T-helper 9 cell (primary cell): ENCODE results near the gene RASA1.
A peak's percentile ranks its signal among the peaks of the same experiment; 100 is the strongest.
"Not testable (repeated sequence)": the region's sequence is repeated elsewhere in the genome, so short reads cannot be mapped to it uniquely, and the experiment has no call there.

Experiments
- DNase-seq: peaks from one replicate; pipeline ENCODE4 v3.0.0-alpha.2; 2020
- total RNA-seq, 2 donors: gene quantifications; one replicate each; lab custom pipeline; 2026; lab: John Stamatoyannopoulos, UW

Gene RASA1
- 53.8 to 53.9 reads per million in 2 donors for total RNA-seq

DNA sequence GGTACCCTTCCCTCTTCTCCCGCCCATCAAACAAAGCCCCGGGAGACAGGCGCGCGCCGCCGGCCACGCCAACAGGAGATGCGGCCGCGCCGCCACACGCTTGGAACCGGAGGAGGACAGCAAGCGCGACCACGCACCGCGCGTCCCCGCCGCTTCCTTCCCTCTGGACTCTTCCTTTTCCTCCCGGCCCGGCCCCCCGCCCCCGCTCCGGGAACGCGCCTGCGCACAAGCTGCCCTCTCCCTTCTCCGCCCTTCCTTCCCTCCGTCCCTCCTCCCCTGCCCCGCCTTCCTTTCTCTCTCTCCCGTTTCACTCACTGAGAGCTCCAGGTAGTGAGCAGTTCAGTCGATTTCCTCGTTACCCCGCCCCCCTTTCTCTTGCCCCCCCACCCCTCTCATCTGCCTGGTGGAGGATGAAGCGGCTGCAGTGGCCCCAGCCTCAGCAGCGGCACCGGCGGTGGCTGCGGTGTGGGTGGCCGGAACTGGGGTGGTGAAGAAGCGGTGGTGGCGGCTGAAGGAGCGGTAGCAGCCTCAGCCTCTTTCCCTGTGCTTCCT, at the start of gene RASA1:
Gene RASA1 (plus strand): TSS at position 310 of the 552 bp plus-strand sequence. CDS start 569 bp downstream, outside the sequence.
- peak; percentile 73 for DNase-seq

DNA sequence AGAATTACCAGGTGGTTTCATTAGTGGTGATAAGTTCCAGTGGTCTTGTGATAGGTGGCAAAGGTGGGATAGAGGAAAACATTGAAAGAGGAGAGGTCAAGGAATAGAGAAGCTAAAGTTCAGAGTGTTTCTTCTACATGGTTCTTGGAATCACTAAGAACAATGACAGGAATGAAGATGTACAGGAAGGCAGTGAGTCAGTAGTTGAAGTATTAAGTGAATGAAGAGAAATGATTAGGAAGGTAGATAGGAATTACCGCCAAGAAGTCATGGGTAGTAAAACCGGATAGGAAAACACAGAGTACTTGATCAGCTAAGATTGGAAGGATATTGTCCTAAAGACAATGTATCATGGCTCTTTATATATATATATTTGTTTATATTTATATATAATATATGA, 37.9 kb upstream of the RASA1 start:
- no peak for DNase-seq

DNA sequence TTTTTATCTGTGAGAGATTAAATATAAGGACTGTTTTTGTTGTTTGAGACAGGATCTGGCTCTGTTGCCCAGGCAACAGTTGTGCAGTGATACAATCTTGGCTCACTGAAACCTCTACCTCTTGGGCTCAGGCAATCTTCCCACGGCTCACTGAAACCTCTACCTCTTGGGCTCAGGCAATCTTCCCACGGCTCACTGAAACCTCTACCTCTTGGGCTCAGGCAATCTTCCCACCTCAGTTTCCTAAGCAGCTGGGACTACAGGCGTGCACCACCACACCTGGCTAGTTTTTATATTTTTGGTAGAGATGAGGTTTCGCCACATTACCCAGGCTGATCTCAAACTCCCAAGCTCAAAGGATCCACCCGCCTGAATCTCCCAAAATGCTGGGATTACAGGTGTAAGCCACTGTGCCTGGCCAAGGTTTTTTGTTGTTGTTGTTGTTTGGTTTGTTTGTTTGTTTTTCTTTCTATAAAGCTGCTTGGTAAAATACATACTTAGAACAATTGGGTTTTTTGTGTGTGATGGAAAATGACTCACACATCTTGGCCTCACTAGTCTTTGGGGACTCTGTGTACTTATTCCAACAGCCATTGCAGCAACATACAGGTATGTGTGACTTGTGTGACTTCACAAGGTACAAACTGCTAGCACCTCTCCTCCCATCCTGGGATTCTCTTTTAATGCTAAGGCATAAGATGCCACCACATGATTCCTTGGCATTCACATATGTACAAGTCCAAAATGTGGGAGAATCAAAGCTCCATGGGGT, 36.5 kb upstream of the RASA1 start:
- no peak for DNase-seq

DNA sequence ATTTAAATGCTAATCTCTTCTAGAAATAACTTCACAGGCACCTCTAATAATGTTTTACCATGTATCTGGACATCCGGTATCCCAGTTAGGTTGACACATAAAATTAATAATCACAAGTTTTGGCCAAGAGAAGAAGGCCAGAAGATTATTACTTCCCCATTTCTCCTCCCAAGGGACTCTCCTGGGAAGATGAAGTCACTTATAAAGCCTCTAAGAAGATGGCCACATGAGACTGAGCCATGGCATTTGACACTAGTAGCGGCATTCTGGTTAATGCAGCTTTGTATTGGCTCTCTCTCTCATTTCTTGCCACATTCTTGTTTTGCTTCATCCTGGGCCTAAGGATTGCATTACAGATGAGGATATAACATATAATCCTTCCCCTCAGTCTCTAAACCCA, 34.5 kb upstream of the RASA1 start:
- DNase-seq: no peak

DNA sequence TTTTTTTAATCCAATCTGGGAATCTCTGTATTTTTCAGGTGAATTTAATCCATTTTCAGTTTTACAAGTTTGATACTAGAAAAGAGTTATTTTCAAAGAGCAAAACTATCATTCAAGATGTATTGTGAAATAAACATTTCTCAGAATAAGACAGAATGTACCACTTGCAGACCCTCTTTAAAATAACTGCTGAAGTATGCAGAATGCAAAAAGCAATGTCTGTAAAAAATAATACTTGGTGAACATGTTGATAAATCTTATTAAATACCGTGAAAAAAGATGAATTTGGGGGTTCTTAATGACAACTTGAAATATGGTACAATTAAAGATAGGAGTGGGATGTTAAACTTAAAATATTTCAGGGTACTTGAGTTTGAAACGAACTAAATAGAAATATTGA, 26.1 kb upstream of the RASA1 start:
- DNase-seq: no peak

DNA sequence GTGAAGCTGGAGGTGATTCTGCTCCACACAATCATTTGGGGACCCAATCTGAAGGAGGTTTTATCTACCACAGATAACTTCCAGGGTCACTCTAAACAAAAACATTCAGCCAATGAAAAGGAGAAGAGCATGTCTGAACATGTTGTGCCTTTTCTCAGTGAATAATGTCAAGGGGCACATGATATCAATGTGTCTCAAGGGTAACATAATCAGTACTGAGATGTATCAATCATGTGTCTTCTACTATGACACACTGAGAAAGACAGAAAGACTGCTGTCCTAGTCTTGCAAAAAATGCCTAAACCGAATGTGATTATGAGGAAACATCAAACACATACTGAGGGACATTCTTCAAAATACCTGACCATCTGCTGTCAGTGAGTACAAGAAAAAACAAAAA, 25.4 kb upstream of the RASA1 start:
- DNase-seq: no peak

DNA sequence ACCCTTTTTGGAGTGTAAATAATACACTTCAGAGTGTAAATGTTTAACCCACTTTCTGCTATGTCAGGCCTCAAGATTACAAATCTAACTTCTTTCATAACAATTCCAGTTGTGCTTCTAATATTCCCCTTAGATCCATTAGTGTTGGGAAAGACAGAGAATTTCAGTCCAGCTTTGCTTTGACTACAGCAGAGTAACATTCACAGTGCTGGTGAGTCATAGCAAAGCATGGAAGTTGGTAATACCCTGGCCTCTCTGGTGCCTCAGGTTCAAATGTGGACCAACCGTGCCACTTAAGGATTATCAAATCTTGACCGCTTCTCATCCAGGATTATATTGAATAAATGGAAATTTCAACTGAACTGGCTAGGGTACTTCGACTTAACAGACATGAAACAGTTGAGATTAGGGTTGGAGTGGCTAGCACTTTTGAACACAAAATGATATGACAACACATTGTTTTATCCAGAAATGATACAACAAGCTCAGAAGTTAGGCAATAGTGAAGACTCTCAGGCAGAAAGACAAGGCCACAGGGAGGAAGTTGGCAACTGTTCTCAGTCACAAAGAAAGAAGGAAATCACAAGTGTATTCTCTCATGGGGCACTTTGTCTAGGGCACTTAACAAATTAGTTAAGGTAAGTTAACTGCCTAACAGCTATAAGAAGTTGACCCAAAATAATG, 24.4 kb upstream of the RASA1 start:
- DNase-seq: no peak

DNA sequence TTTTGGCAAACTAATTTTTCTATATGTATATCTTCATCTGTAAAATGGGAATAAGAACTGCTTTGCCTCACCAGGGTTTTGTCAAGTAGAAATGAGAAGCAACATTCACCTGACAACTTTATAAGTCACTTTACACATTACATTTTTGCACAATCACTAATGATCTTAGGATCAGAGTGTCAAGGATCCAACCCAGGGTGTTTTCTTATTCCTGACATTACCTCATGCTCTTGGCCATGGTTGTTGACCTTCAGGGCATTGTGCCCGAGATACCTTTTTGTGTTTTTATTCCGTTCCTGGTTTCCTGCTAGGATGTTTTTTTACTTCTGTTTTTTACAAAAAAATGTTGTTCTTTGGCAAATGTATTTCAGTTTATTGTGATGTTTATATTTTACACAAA, 22.2 kb upstream of the RASA1 start:
- no peak for DNase-seq

DNA sequence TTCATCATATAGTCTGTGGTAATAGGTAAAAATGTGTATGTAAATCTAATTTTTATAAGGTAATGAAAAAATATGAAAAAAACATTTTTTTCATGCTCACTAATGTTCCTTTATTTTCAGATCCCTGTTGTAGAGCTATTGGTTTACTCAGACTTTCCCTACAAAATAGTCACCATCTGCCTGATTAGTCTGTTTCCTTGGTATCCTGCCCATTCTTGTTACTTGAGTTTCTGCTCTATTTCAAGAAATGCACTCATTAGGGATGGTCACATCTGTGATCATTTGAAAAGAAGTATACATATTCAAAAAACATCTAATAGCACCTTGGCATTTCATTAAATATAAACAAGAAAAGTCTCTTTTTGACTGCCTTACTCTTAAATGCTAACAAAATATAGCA, 21.6 kb upstream of the RASA1 start:
- DNase-seq: no peak

DNA sequence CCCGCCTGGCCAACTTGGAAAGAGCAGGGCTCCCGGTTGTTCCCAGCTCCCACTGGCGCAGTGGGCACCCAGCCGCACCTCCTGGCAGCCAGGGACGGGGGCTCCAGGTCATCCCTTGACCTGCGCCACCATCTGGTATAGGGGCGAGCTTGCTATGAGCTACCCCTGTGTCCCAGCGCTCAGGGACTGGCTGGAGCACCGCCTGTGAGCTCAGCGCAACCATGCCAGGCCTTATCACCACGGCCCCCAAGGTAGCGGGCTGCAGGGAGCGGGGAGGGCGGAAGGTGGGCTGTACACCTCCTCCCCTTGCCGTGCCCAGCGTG, 15.4 kb upstream of the RASA1 start:
- DNase-seq: no peak

DNA sequence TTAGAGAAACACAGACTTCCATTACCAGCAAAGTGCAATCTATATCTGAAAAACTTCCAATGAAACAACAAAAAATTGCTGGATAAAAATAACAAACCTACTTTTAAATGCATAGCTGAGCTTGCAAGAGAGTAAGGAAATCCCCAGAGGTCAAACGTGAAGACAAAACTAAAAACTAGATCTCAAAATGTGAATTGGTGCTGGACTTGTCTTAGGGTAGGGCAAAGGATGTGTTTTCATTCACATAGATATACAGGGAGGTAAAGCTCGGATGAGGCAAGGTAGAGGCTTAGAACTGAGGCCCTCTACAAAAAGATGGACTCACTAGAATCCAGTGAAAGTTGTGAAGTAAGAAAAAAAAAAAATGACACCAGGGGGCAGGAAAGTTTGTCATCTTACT, 13.6 kb upstream of the RASA1 start:
- no peak for DNase-seq

DNA sequence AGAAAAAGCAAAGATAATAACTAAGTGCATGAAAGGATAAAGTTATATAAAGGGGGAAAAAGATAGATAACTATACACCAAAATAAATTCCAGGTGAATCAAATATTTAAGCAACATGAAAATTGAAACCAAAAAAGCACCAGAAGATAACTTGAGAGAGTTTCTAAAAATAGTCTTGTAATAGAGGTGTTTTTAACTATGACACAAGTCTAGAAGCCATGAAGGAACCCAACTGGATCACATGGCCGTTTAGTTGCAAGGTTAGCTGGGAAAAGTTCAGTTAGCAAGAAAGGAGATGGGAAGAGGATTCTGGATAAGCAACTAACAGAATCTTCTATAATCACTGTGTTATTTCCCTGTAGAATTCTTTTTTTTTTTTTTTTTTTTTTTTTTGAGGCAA, 9.2 kb upstream of the RASA1 start:
- no peak for DNase-seq

DNA sequence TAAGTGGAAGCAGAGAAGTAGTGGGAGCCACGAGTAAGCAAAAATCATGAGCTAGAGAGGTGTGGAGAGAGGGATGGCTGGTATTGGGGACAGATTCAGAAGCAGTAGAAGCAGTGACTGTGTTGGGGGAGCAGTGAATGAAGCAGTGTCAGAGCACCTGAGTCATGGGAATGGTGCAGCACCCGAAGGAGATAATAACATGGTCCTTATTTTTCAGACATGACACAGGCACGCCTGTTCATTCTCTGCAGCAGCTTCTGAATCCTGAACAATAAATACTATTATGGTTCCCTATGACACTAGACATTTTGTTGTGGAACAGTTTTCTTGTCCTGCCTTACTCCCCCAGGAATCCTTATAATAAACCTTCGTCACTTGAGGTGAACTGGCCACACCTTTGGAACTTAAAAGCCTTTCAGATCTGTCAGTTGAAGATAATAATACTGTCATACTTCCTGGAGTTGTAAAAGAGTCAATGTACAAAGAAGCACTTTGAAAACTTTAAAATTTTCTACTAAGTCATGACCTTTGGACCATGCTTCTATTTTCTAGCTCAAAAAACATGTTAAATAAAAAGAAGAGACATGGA, 7.0 kb upstream of the RASA1 start:
- DNase-seq: no peak

DNA sequence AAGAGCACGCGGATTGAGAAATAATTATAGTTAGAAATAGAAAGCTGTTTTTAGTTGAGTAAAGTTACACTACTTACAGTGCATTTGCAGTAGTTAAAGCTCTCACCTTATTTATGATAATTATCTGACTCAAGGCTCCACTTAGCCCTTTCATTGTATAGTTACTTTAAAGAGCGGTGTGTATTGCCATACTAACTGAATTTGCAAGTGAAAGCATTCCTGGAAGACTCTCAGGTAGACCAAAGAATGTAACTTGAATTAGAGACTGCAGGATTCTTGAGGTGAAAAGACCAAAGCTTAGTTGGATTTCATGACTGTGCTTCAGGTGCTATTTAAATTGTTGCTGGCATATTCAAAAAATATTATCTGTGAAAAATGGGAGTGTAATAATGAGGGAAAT, 4.2 kb upstream of the RASA1 start:
- no peak for DNase-seq

DNA sequence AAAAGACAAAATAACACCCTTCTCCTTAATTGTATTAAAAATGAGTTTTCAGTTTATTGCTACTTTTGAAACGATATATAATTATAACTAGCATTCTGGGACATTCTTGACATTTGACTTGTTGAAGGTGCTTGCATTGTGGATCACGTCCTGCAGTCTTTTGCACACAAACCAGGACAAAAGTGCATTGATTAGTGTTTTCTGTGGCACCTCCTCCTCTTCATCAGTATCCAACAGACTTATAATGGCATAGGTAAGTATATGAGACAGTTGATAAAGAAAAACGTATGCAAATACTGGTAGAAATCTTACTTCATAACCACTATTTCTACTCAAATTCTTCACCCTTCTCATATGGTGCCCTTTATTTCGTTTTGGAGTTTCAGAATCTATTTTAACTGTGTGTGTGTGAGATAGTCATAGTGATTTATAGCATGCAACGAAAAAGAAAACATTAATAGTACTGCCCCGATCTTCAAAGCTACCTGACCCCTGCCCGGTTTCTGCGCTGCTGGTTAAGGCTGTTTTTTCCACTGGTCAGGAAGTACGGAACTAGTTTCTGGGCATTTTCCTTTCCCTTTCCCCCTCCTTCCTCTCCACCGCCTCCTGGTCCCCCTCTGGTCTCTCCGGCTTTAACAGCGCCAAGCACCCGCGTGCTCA, 639 bp upstream of the RASA1 start:
- DNase-seq: no peak

DNA sequence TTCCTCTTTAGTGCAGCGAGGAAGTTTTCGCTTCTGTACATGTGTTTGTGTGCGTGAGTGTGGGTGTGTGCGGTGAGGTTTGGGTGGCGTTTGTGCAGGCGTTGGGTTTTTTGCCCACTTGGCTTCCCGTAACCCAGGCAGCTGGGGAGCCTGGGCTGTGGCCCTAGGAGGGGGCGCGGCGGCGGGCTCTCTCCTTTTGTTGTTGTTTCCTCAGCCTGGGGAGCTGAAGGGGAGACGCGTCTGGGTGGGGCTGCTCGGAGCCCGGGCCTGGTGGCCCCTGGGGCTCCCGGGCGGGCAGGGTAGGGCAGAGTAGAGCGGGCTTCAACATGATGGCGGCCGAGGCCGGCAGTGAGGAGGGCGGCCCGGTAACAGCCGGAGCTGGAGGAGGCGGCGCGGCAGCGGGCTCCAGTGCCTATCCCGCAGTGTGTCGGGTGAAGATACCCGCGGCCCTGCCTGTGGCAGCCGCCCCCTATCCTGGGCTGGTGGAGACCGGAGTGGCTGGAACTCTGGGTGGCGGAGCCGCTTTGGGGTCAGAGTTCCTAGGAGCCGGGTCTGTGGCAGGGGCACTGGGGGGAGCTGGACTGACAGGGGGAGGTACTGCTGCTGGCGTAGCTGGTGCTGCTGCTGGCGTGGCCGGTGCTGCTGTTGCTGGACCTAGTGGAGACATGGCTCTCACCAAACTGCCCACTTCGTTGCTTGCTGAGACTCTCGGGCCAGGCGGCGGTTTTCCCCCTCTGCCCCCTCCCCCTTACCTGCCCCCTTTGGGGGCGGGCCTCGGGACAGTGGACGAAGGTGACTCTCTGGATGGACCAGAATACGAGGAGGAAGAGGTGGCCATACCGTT, 665 bp downstream of the RASA1 start:
- DNase-seq: peak; percentile 61

DNA sequence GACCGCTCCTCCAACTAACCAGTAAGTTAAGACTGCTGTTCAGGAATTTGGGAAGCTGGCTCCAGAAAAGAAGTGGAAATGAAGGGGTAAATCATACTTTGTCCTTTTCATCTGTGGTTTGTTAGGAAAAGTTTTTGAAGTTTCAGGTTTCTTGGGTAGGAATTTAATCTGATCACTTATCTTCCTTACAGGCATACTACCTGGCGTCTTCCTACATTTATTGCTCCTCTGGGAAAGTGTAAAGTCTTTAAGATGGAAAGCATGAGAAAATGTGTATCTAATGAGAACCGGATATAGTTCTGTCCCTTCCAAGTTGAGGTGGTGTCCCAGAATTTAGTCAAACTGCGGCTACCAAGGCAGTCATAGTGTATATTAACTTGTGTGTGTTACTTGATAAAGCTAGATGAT, 1.3 kb downstream of the RASA1 start:
- no peak for DNase-seq

DNA sequence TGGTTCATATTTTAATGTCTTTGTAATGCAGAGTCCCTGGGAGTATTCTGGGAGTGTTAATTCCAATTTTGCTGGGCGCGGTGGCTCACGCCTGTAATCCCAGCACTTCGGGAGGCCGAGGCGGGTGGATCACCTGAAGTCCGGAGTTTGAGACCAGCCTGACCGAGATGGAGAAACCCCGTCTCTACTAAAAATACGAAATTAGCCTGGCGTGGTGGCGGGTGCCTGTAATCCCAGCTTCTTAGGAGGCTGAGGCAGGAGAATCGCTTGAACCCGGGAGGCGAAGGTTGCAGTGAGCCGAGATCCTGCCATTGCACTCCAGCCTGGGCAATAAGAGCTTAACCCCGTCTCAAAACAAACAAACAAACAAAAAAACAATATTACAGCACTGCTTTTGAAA, 3.2 kb downstream of the RASA1 start:
- not testable (repeated sequence) for DNase-seq

DNA sequence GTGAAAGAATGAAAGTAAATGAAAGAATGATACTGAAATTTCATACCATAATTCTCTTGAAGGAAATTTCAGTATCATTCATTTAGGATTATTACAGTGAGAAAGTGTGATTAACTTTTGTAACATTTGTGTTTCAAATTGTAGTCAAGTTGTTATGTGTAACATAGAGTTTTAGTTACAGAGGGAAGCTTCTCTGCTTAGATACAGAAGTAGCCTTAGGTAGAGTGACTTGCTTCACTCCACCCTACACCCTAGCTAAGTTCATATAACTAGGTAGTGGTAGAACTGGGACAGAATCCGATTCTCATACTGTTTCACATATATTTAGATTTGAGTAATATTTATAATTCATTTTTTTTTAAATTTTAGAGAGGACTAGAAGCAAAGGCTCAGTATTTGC, 9.0 kb downstream of the RASA1 start:
- DNase-seq: no peak

DNA sequence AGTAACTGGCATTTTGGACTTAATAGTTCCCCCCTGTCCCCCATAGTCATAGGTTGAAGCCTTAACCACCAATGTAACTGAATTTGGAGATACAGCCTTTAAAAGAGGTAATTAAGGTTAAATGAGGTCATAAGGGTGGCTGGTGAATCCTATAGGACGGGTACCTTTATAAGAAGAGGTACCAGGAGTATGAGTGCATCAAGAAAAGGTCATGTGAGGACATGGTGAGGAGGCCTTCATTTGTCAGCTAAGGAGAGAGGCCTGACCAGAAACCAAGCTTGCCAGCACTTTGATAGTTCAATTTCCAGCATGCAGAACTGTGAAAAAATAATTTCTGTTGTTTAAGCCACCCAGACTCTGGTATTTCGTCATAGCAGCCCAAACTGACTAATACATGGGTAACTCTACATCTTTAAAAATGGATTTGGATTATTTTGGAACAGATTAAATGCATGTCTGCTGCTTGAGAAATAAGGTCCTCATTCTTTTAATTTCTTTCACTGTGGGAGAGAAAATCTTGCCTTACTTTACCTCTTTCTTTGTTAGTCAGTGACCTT, 9.7 kb downstream of the RASA1 start:
- DNase-seq: no peak

DNA sequence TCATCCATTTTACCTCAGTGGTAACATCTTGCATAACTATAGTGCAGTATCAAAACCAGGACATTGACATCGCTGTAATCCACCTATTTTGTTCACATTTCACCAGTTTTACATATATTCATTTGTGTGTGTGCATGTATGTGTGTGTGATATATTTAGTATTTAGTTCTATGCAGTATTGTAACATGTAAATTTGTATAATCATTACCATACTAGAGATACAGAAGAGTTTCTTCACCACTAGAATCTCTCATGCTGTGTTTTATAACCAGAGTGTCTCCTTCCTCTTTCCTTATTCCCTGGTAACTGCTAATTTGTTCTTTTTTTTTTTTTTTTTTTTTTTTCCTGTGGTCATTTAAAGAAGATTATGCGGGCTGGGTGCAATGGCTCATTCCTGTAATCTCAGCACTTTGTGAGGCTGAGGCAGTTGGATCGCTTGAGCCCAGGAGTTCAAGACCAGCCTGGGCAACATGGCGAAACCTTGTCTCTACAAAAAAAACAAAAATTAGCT, 11.0 kb downstream of the RASA1 start:
- DNase-seq: no peak

DNA sequence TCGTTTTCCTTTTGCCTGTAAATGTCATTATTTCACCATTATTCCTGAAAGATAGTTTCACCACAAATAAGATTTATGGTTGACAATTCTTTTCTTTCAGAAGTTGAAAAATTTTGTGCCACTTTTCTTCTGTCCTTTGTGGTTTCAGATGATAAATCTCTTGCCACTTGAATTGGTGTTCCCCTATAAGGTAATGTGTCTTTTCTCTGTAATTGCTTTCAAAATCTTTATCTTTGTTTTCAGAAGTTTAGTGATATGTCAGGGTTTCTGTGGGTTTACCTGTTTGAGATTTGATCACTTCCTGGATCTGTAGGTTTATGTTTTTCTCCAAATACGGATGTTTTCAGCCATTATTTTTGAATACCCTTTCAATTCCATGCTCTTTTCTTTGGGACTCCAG, 14.6 kb downstream of the RASA1 start:
- no peak for DNase-seq
